HG03066 (cell line): ENCODE data around the gene NUDT22.

Source experiments
- ATAC-seq: cut with Tn5 transposase; IDR thresholded peaks from one replicate; pipeline ENCODE4 v1.9.1; 2021; ENCODE audit warnings: low read depth; ENCODE audit not compliant: unreplicated experiment

The NUDT22 gene

DNA sequence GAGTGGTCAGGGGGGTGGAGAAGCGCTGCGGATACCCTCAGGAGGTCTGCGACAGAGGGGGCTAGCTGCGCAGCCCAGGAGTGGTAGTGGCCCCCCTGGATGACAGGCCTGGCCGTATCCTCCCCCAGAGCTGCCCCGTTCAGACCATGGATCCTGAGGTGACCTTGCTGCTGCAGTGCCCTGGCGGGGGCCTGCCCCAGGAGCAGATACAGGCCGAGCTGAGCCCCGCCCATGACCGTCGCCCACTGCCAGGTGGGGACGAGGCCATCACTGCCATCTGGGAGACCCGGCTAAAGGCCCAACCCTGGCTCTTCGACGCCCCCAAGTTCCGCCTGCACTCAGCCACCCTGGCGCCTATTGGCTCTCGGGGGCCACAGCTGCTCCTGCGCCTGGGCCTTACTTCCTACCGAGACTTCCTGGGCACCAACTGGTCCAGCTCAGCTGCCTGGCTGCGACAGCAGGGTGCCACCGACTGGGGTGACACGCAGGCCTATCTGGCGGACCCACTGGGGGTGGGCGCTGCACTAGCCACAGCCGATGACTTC is 505 bp downstream of the NUDT22 start:
- peak; percentile 32 for ATAC-seq

DNA sequence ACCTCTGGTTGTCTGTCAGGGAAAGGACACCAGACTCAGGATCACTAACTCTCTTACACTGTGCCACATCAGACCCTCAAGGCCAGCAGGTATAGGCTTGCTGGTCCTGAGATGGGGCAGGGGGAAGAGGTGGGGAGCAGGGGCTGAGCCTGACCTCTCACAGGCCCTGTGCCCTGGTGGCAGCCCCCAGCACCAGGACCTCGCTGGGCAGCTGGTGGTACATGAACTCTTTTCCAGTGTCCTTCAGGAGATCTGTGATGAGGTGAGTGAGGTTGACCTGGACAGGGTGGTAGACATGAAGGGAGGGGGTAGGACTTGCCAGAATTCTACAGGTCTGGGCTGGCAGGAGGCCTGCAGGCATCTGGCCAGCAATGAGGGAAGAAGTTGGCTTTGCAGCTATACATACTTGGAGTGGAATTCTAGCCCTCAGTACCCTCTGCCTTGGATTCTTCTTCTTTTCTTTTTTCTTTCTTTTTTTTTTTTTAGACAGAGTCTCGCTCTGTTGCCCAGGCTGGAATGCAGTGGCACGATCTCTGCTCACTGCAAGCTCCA is 1.4 kb downstream of the NUDT22 start:
- no peak for ATAC-seq

DNA sequence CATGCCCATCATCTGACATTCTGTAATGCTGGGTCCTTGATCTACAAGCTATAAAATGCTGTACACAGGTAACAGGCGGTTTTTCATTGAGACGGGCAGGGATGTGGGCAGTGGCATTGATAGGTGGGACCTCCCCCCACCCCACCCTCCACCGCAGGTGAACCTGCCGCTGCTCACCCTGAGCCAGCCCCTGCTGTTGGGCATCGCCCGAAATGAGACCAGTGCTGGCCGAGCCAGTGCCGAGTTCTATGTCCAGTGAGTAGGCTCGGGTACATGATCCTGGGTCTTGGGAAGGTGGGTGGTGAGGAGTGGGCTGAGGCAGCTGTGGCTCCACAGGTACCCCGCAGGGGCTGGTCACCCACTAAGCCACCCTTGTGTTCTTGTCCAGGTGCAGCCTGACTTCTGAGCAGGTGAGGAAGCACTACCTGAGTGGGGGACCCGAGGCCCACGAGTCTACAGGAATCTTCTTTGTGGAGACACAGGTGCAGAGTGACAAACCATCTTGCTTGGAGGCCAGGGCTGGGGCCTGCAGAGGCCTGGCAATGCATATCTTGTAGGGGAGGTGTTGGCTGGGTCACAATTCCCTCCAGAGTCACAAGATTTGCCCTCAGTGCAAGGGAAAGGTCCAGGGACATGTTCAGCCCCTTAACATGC is 3.1 kb downstream of the NUDT22 start:
- no peak for ATAC-seq

DNA sequence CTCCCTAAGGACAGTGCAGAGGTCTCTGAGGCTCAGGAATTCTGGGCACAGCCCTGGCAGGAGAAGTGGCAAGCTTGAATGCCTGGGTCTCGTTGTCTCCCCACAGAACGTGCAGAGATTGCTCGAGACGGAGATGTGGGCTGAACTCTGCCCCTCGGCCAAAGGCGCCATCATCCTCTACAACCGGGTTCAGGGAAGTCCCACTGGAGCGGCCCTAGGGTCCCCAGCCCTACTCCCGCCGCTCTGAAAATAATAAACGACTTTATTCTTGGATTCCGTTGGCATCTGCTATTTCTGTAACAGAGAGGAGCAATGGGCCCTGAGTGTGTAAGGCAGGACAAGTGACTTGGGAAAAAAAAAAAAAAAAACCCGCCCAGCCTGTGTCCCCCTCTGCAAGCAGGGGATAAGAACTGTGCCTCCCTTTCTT is 3.7 kb downstream of the NUDT22 start:
- no peak for ATAC-seq

DNA sequence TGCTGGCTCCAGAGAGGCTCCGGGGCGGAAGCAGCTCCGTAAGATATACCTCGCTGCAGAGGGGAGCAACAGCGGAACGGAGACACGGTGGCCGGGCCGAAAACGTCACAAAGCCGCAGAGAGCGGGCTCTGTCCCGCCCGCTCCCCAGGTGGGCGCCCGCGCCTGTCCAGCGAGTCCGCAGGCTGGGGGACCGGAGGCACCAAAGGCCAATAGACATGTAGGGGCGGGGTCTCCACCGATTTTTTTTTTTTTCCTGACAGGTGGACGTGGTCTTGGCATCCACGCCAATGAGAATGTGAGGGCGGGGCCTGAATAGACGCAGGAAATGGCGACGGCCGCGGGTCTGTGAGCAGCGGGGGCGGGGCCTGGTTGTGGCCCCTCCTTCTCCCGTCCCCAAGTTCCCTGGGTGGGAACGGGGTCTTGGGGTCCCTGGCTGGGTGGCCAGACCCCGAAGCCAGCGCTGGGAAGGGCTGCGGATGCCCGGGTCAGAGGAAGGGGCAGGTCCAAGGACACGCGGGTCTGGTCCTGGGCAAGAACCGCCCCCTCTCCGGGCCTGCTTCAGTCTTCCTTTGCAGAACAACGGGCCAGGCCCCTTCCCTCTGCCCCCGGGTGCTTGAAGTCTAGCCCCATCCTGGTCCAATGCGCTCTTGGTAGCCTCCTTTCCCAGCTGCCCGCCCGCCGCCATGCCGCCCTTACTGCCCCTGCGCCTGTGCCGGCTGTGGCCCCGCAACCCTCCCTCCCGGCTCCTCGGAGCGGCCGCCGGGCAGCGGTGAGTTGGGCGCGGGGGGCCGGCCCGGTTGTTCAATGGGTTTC is 4.3 kb downstream of the NUDT22 start, which contains the start of gene DNAJC4:
Gene DNAJC4, plus strand, starts transcription at position 378 of the 814 bp plus-strand sequence. Its CDS starts 307 bp downstream, at position 685.
- ATAC-seq: peak; percentile 32

DNA sequence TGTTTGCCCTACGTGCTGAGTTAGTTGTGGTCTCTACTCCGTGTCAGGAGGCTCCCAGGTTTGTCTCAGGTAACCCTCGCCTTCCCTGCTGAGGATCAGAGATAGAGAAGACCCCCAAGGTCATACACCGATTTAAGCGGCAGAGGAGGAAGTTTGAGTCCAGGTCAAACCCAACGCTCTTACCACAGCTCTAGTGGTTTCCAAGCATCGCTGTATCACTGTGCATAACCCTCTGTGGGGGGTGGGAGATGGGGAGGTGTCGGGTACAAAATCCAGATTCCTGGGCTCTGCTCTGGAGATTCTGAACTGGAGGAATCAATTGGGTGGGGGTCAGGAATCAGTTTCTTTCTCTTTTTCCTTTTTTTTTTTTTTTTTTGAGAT is 4.9 kb downstream of the NUDT22 start:
- no peak for ATAC-seq

DNA sequence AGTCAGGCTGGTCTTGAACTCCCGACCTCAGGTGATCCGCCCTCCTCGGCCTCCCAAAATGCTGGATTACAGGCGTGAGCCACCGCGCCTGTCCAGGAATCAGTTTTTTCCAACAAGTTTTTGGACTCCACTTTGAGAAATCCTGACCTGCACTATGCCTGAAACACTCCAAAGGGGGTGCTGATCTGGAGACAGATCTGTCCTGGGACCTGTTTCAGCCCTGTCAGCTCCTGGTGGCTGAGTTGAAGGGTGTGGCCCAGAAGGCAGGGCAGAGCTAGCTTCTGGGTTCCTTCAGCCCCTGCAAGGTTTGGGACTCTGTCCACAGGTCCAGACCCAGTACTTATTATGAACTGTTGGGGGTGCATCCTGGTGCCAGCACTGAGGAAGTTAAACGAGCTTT is 5.5 kb downstream of the NUDT22 start:
- no peak for ATAC-seq

DNA sequence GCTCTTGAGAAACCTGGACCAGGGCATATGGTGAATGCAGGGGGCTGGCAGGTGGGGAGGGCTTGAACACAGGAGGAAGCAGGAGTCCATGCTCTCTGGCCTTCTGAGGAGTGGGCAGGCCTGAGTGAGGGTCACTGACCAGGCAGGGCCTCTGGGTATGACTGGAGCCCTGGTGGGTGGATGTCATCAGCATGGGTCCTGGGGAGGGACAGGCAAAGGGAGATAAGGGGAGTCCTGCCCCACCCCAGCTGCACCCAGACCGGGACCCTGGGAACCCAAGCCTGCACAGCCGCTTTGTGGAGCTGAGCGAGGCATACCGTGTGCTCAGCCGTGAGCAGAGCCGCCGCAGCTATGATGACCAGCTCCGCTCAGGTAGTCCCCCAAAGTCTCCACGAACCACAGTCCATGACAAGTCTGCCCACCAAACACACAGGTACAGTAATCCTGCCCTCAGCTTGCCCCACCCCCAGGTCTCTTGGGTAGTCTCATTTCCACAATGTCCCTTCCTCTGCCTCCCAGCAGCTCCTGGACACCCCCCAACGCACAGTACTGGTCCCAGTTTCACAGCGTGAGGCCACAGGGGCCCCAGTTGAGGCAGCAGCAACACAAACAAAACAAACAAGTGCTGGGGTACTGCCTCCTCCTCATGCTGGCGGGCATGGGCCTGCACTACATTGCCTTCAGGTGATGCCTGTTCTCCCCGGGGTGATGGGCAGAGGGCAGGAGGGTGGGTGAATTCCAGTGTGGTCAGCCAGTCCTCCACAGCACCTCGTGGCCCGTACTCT is 6.3 kb downstream of the NUDT22 start:
- no peak for ATAC-seq

DNA sequence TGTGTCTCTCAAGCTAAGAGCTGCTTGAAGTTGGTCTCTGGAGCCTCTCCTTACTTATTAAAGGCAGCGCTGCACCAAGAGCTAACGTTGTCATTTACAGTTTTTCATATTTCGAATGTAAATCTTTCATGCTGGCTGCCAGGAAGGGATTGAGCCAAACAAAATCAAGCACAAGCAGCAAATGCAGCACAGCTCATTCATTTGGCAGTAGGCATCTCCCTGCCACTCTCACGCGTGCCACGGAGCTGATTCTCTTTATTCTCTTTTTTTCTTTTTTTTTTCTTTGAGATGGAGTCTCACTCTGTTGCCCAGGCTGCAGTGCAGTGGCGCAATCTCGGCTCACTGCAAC is 6.9 kb downstream of the NUDT22 start:
- ATAC-seq: no peak

DNA sequence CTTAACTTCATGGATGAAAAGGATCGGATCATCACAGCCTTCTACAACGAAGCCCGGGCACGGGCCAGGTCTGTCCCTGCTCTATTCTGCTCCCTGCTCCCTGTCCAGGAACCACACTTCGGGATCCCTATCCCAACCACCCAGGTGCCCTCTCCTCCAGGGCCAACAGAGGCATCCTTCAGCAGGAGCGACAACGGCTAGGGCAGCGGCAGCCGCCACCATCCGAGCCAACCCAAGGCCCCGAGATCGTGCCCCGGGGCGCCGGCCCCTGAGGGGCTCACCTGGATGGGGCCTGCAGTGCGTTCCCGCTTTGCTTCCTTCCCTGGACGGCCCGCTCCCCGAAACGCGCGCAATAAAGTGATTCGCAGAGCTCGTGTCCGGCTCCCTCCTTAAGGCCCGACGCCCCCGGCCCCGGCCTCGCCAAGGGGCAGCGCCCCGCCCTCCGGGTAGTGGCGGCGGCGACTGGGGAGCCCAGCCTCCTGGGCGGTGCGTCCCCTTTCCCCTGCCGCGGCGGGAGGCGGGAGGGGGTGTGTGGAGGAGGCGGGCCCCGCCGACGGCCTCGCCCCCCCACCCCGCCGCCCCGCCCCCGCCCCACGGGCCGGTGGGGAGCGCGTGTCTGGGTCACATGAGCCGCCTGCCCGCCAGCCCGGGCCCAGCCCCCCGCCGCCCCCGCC is 8.0 kb downstream of the NUDT22 start, which contains the start of gene VEGFB:
Gene VEGFB, plus strand, starts transcription at position 672 of the 674 bp plus-strand sequence. CDS start 250 bp downstream, outside the sequence.
- ATAC-seq: no peak

DNA sequence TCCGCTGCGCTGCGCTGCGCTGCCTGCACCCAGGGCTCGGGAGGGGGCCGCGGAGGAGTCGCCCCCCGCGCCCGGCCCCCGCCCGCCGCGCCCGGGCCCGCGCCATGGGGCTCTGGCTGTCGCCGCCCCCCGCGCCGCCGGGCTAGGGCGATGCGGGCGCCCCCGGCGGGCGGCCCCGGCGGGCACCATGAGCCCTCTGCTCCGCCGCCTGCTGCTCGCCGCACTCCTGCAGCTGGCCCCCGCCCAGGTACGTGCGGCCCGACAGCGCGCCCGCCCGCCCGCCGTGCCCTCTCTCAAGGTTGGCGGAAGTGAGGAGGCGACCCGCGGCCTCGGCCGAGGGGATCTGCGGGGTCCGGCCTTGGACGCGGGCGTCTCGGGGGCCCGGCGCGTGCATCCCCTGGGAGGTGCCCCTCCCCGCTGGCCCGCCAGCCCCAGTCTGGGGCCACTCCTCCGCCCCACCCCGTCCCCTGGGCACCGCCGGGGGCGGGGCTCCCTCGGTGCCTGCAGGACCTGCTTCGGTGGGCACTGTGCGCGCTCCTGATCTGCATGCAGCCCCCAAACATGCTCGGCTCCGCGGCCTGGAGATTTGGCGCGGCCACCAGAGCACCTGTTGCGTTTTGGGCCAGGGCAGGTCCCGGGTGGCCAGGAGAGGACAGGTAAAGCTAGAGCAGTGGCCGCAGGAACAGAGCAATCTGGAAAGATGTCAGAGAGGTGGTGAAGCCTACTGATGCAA is 8.7 kb downstream of the NUDT22 start:
- no peak for ATAC-seq

DNA sequence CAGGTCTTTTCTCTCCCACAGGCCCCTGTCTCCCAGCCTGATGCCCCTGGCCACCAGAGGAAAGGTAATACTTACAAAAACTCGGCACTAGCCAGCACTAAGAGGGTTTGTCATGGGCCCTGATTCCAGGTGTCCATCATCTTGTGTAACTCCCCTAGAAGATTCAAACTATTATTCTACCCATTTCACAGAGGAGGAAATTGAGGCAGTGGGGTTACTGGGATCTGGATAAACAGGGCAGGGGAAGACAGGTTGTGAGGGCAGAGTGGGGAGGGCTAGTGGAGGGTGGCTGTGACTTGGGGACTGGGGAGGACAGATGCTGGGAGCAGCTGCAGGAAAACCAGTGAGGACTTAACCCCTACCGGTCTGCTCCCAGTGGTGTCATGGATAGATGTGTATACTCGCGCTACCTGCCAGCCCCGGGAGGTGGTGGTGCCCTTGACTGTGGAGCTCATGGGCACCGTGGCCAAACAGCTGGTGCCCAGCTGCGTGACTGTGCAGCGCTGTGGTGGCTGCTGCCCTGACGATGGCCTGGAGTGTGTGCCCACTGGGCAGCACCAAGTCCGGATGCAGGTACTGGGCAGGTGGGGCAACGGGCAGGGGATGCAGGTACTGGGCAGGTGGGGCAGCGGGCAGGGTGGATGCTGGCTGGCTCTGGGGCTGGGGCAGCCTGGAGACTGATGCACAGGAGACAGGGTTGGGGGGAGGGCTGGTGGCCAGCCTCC is 9.5 kb downstream of the NUDT22 start:
- no peak for ATAC-seq

DNA sequence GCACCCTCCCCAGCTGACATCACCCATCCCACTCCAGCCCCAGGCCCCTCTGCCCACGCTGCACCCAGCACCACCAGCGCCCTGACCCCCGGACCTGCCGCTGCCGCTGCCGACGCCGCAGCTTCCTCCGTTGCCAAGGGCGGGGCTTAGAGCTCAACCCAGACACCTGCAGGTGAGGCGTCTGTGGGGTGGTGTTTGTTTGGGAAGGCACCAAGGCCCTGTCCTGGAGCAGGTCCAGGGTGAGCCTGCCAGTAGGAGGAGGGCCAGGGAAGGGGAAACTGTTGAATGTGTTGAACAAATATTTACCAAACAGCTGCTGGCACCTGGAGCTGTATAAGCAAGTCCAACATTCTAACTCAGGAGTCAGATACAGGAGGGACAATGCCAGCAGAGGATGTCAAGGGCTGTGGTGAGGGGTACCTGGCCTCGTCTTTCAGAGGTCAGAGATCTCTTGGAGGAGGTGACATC is 11.4 kb downstream of the NUDT22 start:
- ATAC-seq: no peak

DNA sequence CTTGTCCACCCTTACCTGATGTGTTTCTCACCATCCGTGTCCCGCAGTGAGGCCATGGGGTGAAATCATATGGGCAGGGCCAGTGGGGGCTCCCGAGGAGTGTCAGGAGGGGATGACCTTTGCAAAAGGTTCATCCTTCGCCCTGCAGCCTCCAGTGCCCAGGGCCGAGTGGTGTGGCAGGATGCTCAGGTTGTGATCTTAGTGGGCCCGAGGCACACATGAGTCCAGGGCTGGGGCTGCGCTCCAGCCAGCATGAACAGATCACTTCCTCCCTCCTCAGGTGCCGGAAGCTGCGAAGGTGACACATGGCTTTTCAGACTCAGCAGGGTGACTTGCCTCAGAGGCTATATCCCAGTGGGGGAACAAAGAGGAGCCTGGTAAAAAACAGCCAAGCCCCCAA is 12.0 kb downstream of the NUDT22 start:
- no peak for ATAC-seq

DNA sequence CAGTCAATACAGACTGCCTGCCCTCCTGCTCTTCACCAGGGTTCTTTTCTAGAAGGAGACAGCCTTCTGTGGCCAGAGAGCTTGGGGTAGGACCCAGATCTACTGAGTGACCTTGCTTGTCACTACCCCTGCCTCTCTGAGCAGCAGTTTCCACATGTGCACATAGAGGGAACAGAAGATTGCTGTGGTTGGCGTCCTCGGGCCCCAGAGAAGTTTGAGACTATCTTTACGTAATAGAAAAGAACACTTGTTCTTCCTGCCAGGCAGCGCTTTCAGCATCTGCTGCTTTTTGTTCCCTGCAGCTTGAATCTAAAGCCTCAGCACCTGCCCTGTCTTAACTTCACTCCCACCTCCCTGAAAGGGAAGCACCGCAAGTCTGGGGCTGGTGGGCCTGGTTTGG is 12.9 kb downstream of the NUDT22 start:
- no peak for ATAC-seq

DNA sequence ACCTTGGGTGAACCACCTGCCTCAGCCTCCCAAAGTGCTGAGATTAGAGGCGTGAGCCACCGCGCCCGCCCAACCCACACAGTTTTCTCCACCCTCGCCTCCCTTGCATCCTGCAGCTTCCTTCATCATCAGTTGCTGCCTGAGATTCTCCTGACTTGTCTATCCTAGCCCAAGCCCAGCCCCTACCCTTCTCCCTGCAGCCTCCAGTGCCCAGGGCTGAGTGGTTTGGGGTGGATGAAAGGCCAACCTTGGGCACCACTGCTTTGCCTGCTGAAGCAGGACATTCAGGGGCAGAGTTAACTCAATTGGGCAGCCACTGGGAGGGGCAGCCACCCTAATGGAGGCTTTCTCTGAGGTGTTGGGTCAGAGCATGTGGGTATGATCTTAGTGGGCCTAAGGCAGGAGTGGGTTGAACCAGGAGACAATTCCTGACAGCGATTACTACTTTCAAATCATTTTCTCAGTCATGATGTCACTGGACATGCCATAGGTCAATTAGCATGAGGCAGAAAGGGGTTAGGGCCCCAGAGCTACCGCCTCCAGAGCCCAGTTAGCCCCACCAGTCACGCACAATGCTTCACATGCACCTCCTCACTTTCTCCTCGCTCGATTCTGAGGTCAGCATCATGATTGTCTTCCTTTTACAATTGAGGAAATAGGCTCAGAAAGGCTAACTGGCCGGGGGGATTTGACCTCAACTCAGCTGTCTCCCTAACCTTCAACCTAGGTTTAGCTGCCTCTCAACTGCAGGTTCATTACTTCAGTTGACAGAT is 13.8 kb downstream of the NUDT22 start:
- ATAC-seq: no peak

DNA sequence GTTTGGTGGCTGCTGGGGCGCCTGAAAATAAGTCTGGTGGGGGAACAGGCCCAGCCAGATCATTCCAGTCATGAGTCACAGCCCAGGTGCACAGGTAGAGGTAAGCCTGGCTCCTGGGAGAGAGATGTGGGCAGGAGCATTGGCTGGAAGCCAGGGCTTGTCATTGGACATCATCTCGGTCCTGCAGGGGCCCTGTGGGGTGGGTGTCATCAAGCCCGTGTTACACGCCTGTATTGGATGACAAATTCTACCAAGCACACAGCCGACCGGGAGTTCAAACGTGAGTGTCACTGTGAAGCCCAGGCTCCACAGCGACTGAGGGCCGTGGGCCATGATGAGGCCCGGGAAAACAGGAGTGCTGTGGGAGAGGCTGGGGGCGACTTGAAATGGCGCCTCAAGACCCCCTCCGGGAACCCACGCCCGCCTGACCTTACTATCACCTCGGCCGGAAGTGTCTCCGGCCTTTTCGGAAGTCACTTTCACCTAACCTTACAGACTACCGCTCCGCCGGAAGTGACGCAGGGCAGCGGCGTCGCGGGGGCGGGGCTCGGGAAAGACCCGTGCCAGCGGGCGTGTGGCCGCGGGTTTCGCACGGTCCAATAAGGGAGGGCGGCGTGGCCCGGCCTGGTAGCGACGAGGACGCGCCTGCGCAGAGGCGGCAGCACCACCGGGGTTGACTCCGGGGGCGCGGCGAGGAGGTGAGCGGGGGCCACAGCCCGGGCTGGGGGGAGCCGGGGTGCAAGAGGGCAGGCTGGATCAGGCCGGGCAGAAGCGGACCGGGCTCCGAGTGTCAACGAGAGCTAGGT is 14.6 kb downstream of the NUDT22 start, which contains the start of gene FKBP2:
Gene FKBP2, plus strand, starts transcription at position 661 of the 806 bp plus-strand sequence. CDS start 1,293 bp downstream, outside the sequence.
- ATAC-seq: peak; percentile 48
